OCI-LY7 (cell line): ENCODE results near the gene ASMT. TPM values are rescaled to one million over a fixed set of nuclear protein-coding genes. Genes with fewer than 3 reads are reported as not detected.

Experiments used
- BruUV-seq: library from RNA; stranded (reverse); fragments of 400-500 nt; replicated peaks from 2 replicates; lab custom pipeline; 2021; lab: Mats Ljungman, UMichigan
- CTCF ChIA-PET: fragments of 300-600 bp; sonication (Branson Sonifier 250); formaldehyde crosslinking; loops from one replicate; lab custom pipeline; 2022; ENCODE audit warnings: antibody characterized with exemption; ENCODE audit not compliant: unreplicated experiment; lab: Charles Lee
- POLR2A ChIA-PET: fragments of 300-600 bp; sonication (Branson Sonifier 250); formaldehyde crosslinking; loops from one replicate; lab custom pipeline; 2022; ENCODE audit warnings: antibody characterized with exemption; lab: Charles Lee
- DNase-seq: peaks from one replicate; pipeline ENCODE4 v3.0.0-alpha.2; 2015; ENCODE audit warnings: low spot score
- H2AFZ ChIP-seq: fragments of 200-600 bp; sonication (generic), shearing (Covaris generic); 2 replicates; pipeline ENCODE4 v1.6.1; 2014; ENCODE audit warnings: mild to moderate bottlenecking, antibody characterized with exemption, low read length, moderate library complexity
- H3K27ac ChIP-seq: fragments of 200-600 bp; sonication (generic); 2 replicates; pipeline ENCODE4 v1.5.1; 2014; ENCODE audit warnings: mixed run types, low read depth, mild to moderate bottlenecking, moderate library complexity, low read length, inconsistent platforms; ENCODE audit not compliant: poor library complexity, severe bottlenecking
- H3K36me3 ChIP-seq: fragments of 200-600 bp; sonication (generic); 2 replicates; pipeline ENCODE4 v1.6.1; 2014; ENCODE audit warnings: mild to moderate bottlenecking, antibody characterized with exemption, low read length, moderate library complexity, mixed read lengths; ENCODE audit not compliant: insufficient read depth
- H3K4me1 ChIP-seq: fragments of 200-600 bp; sonication (generic); 2 replicates; pipeline ENCODE4 v1.5.1; 2014; ENCODE audit warnings: mild to moderate bottlenecking, low read length; ENCODE audit not compliant: insufficient read depth, poor library complexity, severe bottlenecking
- H3K4me2 ChIP-seq: fragments of 200-600 bp; sonication (generic); 2 replicates; pipeline ENCODE4 v1.6.1; 2014; ENCODE audit warnings: mild to moderate bottlenecking, low read length
- H3K4me3 ChIP-seq: fragments of 200-600 bp; sonication (generic); 2 replicates; pipeline ENCODE4 v1.5.1; 2014; ENCODE audit warnings: mild to moderate bottlenecking, low read depth, low read length; ENCODE audit not compliant: poor library complexity, severe bottlenecking
- H3K79me2 ChIP-seq: fragments of 200-600 bp; sonication (generic); 2 replicates; pipeline ENCODE4 v1.6.1; 2016; ENCODE audit warnings: low read depth, mild to moderate bottlenecking, low read length, moderate library complexity, mixed read lengths; ENCODE audit not compliant: insufficient read depth
- H3K9me2 ChIP-seq: fragments of 200-600 bp; sonication (generic); 2 replicates; pipeline ENCODE4 v1.6.1; 2016; ENCODE audit warnings: mild to moderate bottlenecking, low read length, mixed read lengths; ENCODE audit not compliant: insufficient read depth
- H3K9me3 ChIP-seq: fragments of 200-600 bp; sonication (generic); 2 replicates; pipeline ENCODE4 v1.6.1; 2014; ENCODE audit warnings: mild to moderate bottlenecking, mixed run types, low read length, mixed read lengths
- H4K20me1 ChIP-seq: fragments of 200-600 bp; sonication (generic); 2 replicates; pipeline ENCODE4 v1.6.1; 2014; ENCODE audit warnings: mild to moderate bottlenecking, antibody characterized with exemption, low read length, moderate library complexity, mixed read lengths; ENCODE audit not compliant: insufficient read depth
- CTCF ChIP-seq: fragments of 200-600 bp; sonication (generic); conservative IDR thresholded peaks from 2 replicates; pipeline ENCODE4 v1.5.1; 2014; ENCODE audit warnings: mild to moderate bottlenecking, antibody characterized with exemption, low read length, moderate library complexity, mixed read lengths
- EZH2phosphoT487 ChIP-seq: fragments of 200-600 bp; sonication (generic); IDR thresholded peaks from 2 replicates; pipeline ENCODE4 v1.6.1; 2018; ENCODE audit warnings: low read depth, borderline replicate concordance, mild to moderate bottlenecking, mixed run types, antibody characterized with exemption, low read length, moderate library complexity, mixed read lengths
- intact Hi-C: fragments of 100-400 bp; cut with micrococcal nuclease; formaldehyde crosslinking; loops from one replicate; pipeline ENCODE4 v1.10.0; 2022; ENCODE audit not compliant: unreplicated experiment
- total RNA-seq, 2 experiments: library from RNA; depleted of rRNA in 1 of 2; stranded (reverse); fragments of >200 nt in 1 of 2; shearing (Covaris generic) in 1 of 2; gene quantifications; 2 replicates each; pipeline ENCODE4 v1.2.3, GENCODE V29; 2014 to 2022

The ASMT gene
- total RNA-seq, 2 experiments from 2014 or later: 0.16 TPM; not detected in 1

GRCh38 chrX:1606496-1606895 is 8.4 kb upstream of the ASMT start:
- H3K79me2 ChIP-seq: no peaks in the 10 kb centered on the region
- no peak overlapping the region for H3K4me3 ChIP-seq
- TF ChIP-seq EZH2phosphoT487 (no peak), CTCF (no peak)
- no peak overlapping the region for H3K4me2 ChIP-seq
- no peak for DNase-seq
- H4K20me1 ChIP-seq: no peaks in the 10 kb centered on the region
- H3K4me1 ChIP-seq: no peaks in the 10 kb centered on the region
- peaks cover 43% of the 10 kb centered on the region for H3K36me3 ChIP-seq
- ChIA-PET CTCF (no interaction called here), POLR2A (no interaction called here)
- peaks cover 7% of the 10 kb centered on the region; the same call in 1 of the 2 replicates for H3K9me3 ChIP-seq
- intact Hi-C loops: no loop called here
- no TSS peak for BruUV-seq
- no peak overlapping the region for H3K27ac ChIP-seq
- no peak overlapping the region for H2AFZ ChIP-seq
- H3K9me2 ChIP-seq: no peaks in the 10 kb centered on the region

- Histone ChIP-seq H3K36me3 (peaks cover 15% of the 10 kb centered on the region), H3K4me3 (no peak overlapping the region), H3K4me2 (no peak overlapping the region), H3K9me3 (no peaks in the 10 kb centered on the region), H3K9me2 (no peaks in the 10 kb centered on the region), H2AFZ (no peak overlapping the region), H3K4me1 (no peaks in the 10 kb centered on the region), H4K20me1 (no peaks in the 10 kb centered on the region), H3K79me2 (no peaks in the 10 kb centered on the region), H3K27ac (no peak overlapping the region)
- intact Hi-C loops: no loop called here
- no peak for DNase-seq
- CTCF ChIA-PET: no interaction called here
- TF ChIP-seq EZH2phosphoT487 (no peak), CTCF (no peak)
- POLR2A ChIA-PET: no interaction called here
- BruUV-seq: no TSS peak
These were observed 5.5 kb upstream of the ASMT start for GRCh38 chrX:1609311-1609710.

- intact Hi-C loops: no loop called here
- CTCF ChIA-PET: no interaction called here
- H3K4me1 ChIP-seq: no peaks in the 10 kb centered on the region
- H3K79me2 ChIP-seq: no peaks in the 10 kb centered on the region
- no peak overlapping the region for H3K27ac ChIP-seq
- no TSS peak for BruUV-seq
- no peak overlapping the region for H2AFZ ChIP-seq
- no peak overlapping the region for H3K4me2 ChIP-seq
- peaks cover 14% of the 10 kb centered on the region for H3K36me3 ChIP-seq
- no peaks in the 10 kb centered on the region for H4K20me1 ChIP-seq
- no peak overlapping the region for H3K4me3 ChIP-seq
- no peaks in the 10 kb centered on the region for H3K9me3 ChIP-seq
- DNase-seq: no peak
- POLR2A ChIA-PET: no interaction called here
- TF ChIP-seq CTCF: no peak
- H3K9me2 ChIP-seq: no peaks in the 10 kb centered on the region
These were observed 5.1 kb upstream of the ASMT start for GRCh38 chrX:1609762-1610161.
